Ishikawa (cell line): Measurements from ENCODE around the gene GBX1.

Experiments
- CEBPB ChIP-seq: IDR thresholded peaks from 2 replicates; pipeline ENCODE4 v1.6.1; 2012
- CREB1 ChIP-seq: IDR thresholded peaks from 2 replicates; pipeline ENCODE4 v1.6.1; 2012; ENCODE audit warnings: low read depth
- EGR1 ChIP-seq: IDR thresholded peaks from 2 replicates; pipeline ENCODE4 v1.6.1; 2012
- EP300 ChIP-seq: IDR thresholded peaks from 2 replicates; pipeline ENCODE4 v1.6.1; 2012; ENCODE audit warnings: borderline replicate concordance
- FOXM1 ChIP-seq: IDR thresholded peaks from 2 replicates; pipeline ENCODE4 v1.6.1; 2012; ENCODE audit warnings: low read depth, borderline replicate concordance
- MAX ChIP-seq: IDR thresholded peaks from 2 replicates; pipeline ENCODE4 v1.6.1; 2012
- NFIC ChIP-seq: IDR thresholded peaks from 2 replicates; pipeline ENCODE4 v1.6.1; 2012
- RAD21 ChIP-seq: IDR thresholded peaks from 2 replicates; pipeline ENCODE4 v1.6.1; 2012; ENCODE audit warnings: low read depth
- TAF1 ChIP-seq: IDR thresholded peaks from 2 replicates; pipeline ENCODE4 v1.6.1; 2012; ENCODE audit warnings: low read depth, mild to moderate bottlenecking
- TCF12 ChIP-seq: IDR thresholded peaks from 2 replicates; pipeline ENCODE4 v1.6.1; 2012; ENCODE audit warnings: low read depth
- TEAD4 ChIP-seq: IDR thresholded peaks from 2 replicates; pipeline ENCODE4 v1.6.1; 2012
- USF1 ChIP-seq: IDR thresholded peaks from 2 replicates; pipeline ENCODE4 v1.6.1; 2012
- YY1 ChIP-seq: IDR thresholded peaks from 2 replicates; pipeline ENCODE4 v1.6.1; 2012; ENCODE audit warnings: low read depth
- ZBTB7A ChIP-seq: IDR thresholded peaks from 2 replicates; pipeline ENCODE4 v1.6.1; 2012; ENCODE audit warnings: low read depth
- TF ChIP-seq, protein P1 (sequence below): IDR thresholded peaks from 2 replicates; pipeline ENCODE4 v1.6.1; 2012; ENCODE audit warnings: low read depth, mild to moderate bottlenecking

GBX1 gene

DNA sequence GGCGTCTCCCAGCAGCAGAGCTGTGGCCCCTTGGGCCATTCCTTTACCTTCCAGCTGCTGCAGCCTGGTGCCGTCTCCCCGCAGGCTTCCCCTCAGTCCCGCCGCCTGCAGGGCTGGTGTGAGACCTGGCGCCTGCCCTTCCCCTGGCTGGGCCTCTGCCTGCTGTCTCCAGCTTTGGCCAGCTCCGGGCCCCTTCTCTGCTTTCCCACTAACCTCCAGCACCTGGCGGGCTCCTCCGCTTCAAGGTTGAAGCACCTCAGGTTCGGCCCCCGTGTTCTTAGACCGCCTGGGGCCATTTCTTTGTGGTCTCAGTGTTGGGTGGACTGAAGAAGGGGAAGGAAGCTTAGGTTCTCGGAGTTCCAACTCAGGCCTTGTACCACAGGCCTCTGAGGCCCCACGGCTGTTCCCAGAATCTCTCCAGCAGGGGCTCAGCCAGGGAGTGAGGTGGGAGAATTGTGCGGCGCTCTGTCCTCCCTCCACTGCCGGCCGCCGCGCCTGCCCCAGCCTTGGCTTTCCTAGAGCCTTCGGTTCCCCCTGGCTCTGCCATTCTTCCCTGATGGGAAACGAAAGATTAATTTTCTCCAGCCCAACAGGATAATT lies 30.3 kb downstream of the GBX1 start:
- no peak for TF ChIP-seq EP300
- no peak for TF ChIP-seq FOXM1
- no peak for TF ChIP-seq CREB1
- no peak for TF ChIP-seq YY1
- no peak for TF ChIP-seq EGR1
- no peak for TF ChIP-seq RAD21
- no peak for TF ChIP-seq NFIC
- TF ChIP-seq MAX: no peak
- TF ChIP-seq CEBPB: no peak

GRCh38 chr7:151135866-151136843 lies 31.3 kb downstream of the GBX1 start:
- TF ChIP-seq TCF12 (no peak), TEAD4 (no peak), MAX (no peak), EP300 (no peak), EGR1 (no peak), NFIC (no peak), FOXM1 (no peak), RAD21 (no peak), CREB1 (no peak), CEBPB (no peak), USF1 (no peak), YY1 (no peak), TAF1 (no peak), ZBTB7A (no peak)
- TF ChIP-seq, protein P1, sequence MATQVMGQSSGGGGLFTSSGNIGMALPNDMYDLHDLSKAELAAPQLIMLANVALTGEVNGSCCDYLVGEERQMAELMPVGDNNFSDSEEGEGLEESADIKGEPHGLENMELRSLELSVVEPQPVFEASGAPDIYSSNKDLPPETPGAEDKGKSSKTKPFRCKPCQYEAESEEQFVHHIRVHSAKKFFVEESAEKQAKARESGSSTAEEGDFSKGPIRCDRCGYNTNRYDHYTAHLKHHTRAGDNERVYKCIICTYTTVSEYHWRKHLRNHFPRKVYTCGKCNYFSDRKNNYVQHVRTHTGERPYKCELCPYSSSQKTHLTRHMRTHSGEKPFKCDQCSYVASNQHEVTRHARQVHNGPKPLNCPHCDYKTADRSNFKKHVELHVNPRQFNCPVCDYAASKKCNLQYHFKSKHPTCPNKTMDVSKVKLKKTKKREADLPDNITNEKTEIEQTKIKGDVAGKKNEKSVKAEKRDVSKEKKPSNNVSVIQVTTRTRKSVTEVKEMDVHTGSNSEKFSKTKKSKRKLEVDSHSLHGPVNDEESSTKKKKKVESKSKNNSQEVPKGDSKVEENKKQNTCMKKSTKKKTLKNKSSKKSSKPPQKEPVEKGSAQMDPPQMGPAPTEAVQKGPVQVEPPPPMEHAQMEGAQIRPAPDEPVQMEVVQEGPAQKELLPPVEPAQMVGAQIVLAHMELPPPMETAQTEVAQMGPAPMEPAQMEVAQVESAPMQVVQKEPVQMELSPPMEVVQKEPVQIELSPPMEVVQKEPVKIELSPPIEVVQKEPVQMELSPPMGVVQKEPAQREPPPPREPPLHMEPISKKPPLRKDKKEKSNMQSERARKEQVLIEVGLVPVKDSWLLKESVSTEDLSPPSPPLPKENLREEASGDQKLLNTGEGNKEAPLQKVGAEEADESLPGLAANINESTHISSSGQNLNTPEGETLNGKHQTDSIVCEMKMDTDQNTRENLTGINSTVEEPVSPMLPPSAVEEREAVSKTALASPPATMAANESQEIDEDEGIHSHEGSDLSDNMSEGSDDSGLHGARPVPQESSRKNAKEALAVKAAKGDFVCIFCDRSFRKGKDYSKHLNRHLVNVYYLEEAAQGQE: no peak

DNA sequence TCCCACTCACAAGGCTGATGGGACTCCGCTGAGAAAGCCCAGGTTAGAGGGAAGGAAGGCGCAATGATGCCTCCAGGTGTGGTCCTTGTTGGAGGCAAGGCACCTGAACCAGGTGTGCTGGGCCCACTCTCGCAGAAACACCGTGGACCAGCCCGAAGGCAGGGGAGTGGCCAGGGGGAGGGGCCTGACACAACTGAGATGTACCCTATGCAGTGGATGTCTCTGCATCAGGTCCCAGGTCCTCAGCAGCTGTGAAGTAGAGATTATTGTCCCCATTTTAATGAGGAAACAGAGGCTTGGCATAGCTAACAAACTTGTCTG lies 32.0 kb downstream of the GBX1 start:
- no peak for TF ChIP-seq YY1
- TF ChIP-seq TEAD4: no peak
- no peak for TF ChIP-seq CREB1
- TF ChIP-seq MAX: no peak

GRCh38 chr7:151134743-151135524 lies 32.6 kb downstream of the GBX1 start:
- TF ChIP-seq CEBPB: no peak
- no peak for TF ChIP-seq MAX
- TF ChIP-seq EP300: no peak
- no peak for TF ChIP-seq FOXM1
- no peak for TF ChIP-seq YY1
- no peak for TF ChIP-seq CREB1
- TF ChIP-seq NFIC: no peak
- TF ChIP-seq, protein P1: no peak
- TF ChIP-seq ZBTB7A: no peak
- no peak for TF ChIP-seq USF1
- no peak for TF ChIP-seq EGR1
- no peak for TF ChIP-seq TCF12
- no peak for TF ChIP-seq TEAD4
- no peak for TF ChIP-seq TAF1
- no peak for TF ChIP-seq RAD21
